Ishikawa (cell line): ENCODE data around the gene TP53AIP1.

Experiments
- CEBPB ChIP-seq: IDR thresholded peaks from 2 replicates; pipeline ENCODE4 v1.6.1; 2012
- CREB1 ChIP-seq: IDR thresholded peaks from 2 replicates; pipeline ENCODE4 v1.6.1; 2012; ENCODE audit warnings: low read depth
- EGR1 ChIP-seq: IDR thresholded peaks from 2 replicates; pipeline ENCODE4 v1.6.1; 2012
- EP300 ChIP-seq: IDR thresholded peaks from 2 replicates; pipeline ENCODE4 v1.6.1; 2012; ENCODE audit warnings: borderline replicate concordance
- FOXM1 ChIP-seq: IDR thresholded peaks from 2 replicates; pipeline ENCODE4 v1.6.1; 2012; ENCODE audit warnings: low read depth, borderline replicate concordance
- MAX ChIP-seq: IDR thresholded peaks from 2 replicates; pipeline ENCODE4 v1.6.1; 2012
- NFIC ChIP-seq: IDR thresholded peaks from 2 replicates; pipeline ENCODE4 v1.6.1; 2012
- RAD21 ChIP-seq: IDR thresholded peaks from 2 replicates; pipeline ENCODE4 v1.6.1; 2012; ENCODE audit warnings: low read depth
- REST ChIP-seq: IDR thresholded peaks from 2 replicates; pipeline ENCODE4 v1.6.1; 2012; ENCODE audit warnings: low read depth, mild to moderate bottlenecking
- TAF1 ChIP-seq: IDR thresholded peaks from 2 replicates; pipeline ENCODE4 v1.6.1; 2012; ENCODE audit warnings: low read depth, mild to moderate bottlenecking
- TCF12 ChIP-seq: IDR thresholded peaks from 2 replicates; pipeline ENCODE4 v1.6.1; 2012; ENCODE audit warnings: low read depth
- TEAD4 ChIP-seq: IDR thresholded peaks from 2 replicates; pipeline ENCODE4 v1.6.1; 2012
- USF1 ChIP-seq: IDR thresholded peaks from 2 replicates; pipeline ENCODE4 v1.6.1; 2012
- YY1 ChIP-seq: IDR thresholded peaks from 2 replicates; pipeline ENCODE4 v1.6.1; 2012; ENCODE audit warnings: low read depth
- ZBTB7A ChIP-seq: IDR thresholded peaks from 2 replicates; pipeline ENCODE4 v1.6.1; 2012; ENCODE audit warnings: low read depth

TP53AIP1 gene

DNA sequence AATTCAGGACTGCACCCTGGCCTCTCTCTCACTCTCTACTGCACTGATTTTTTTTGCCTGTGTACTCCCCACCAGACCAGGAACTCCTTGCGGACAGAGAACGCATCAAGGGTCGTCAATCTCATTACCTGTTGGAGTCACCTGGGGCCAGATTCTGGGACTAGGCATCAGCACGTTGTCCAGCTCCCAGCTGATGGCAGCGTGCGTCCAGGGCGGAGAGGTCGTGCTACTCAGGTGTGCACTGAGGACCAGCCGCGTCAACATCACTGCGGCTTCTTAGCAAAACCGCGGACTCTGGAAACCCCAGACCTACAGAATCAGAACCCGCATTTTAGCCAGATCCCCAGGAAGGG lies 38.4 kb downstream of the TP53AIP1 start:
- TF ChIP-seq TCF12 (no peak), FOXM1 (no peak), RAD21 (no peak), MAX (no peak), EP300 (no peak), YY1 (no peak), CREB1 (no peak), TEAD4 (no peak), REST (no peak), EGR1 (no peak), ZBTB7A (no peak), USF1 (no peak), TAF1 (no peak)

DNA sequence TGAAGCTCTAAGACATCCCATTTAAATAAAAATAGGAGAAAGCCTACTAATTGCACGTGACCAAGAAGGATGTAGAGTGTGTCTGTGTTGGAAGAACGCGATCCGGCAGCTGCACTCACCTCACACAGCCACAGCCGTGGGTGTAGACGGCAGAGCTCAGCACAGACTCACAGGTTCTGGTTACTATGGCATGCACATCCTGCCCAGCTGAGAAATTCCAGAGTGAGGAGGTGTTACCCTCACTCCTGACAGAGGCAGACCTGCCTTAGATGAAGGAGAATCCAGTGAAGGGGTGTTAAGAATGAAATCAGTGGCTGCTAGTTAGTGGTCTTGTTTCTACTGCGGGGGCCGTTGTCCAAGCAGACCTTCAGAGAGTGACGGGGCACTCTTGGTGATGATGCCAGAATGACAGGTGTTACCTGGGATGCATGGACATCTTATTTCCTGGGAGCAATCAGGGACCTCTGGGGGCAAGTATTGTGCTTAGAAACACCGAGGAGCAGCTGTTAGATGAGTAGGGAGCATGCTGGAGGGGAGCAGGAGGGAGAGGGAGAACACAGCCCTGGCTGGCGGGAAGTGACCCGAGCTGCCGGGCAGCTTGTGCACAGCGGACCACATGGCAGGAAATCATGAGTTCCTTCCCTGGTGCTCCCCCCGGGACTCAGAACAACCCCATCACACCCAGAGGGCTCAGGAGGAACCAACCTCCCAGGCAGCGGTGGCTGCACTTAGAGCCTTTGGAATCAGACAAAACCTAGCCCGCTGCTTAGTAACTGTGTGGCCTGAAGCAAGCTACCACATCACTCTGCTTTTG lies 39.2 kb downstream of the TP53AIP1 start:
- TF ChIP-seq TEAD4, result peak; percentile 42; the same call in 1 of the 2 replicates
- TF ChIP-seq FOXM1, result no peak

DNA sequence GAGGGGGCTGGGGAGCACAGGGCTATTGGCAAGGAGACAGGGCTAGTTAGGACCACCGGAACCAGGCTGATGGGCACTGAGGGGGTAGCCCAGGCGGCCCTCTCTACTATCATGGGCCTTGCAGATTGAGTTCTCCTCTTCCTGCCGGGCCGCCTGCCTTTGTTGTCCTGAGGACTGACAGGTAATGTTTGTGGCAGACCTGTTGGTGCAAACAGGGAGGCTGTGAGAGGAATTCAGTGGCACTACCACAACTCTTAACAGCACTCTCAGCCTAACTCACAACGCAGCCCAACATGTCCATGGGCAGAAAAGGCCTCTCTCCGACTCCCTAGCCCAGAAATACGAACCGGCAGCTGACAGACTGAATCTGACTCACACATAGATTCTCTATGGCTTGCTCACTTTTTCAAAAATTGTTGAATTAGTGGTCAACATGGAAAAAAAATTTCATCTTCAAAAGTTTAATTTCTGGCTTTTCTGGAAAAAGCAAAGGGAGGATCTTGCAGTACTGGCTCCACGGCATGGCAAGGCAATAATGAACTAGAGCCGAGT lies 40.1 kb downstream of the TP53AIP1 start:
- no peak for TF ChIP-seq NFIC

- TF ChIP-seq RAD21 (no peak), EP300 (no peak), TAF1 (no peak), CEBPB (no peak), YY1 (no peak), ZBTB7A (no peak), TCF12 (no peak), NFIC (no peak), TEAD4 (no peak), EGR1 (no peak), CREB1 (no peak), FOXM1 (no peak), REST (no peak), USF1 (no peak), MAX (no peak)
These were observed 40.8 kb downstream of the TP53AIP1 start for GRCh38 chr11:128901653-128902514.

DNA sequence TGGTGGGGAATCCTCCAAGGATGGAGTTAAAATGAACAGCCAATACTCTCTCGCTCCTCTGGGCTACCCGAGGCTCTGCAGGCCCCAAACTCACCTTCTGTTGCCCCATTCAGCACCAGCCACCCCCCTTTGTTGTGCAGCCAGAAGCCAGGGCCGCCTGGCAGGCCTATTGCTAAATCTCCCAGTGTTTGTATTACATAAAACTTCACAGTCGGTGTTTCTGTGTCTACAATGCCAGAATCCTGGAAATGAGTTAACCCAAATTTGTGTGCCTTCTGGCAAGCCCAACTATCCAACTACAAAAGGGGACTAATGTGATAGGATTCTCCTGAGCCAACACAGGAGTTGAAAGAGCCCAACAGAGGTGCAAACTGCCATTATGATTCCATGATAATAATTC lies 42.2 kb downstream of the TP53AIP1 start:
- no peak for TF ChIP-seq USF1
- no peak for TF ChIP-seq FOXM1
- TF ChIP-seq NFIC, result no peak
- TF ChIP-seq ZBTB7A, result no peak
- no peak for TF ChIP-seq RAD21
- no peak for TF ChIP-seq YY1
- TF ChIP-seq EP300, result no peak
- no peak for TF ChIP-seq TAF1
- TF ChIP-seq MAX, result no peak
- no peak for TF ChIP-seq CREB1
- TF ChIP-seq TCF12, result no peak
- TF ChIP-seq EGR1, result no peak
- TF ChIP-seq REST, result no peak
